GM19467 (cell line): ENCODE results near the gene GGT1.
"Not testable (repeated sequence)": the region's sequence is repeated elsewhere in the genome, so short reads cannot be mapped to it uniquely, and the experiment has no call there.

ENCODE experiments used
- ATAC-seq: cut with Tn5 transposase; IDR thresholded peaks from one replicate; pipeline ENCODE4 v1.9.1; 2021; ENCODE audit warnings: mild to moderate bottlenecking, moderate library complexity; ENCODE audit not compliant: unreplicated experiment

GGT1 gene

DNA sequence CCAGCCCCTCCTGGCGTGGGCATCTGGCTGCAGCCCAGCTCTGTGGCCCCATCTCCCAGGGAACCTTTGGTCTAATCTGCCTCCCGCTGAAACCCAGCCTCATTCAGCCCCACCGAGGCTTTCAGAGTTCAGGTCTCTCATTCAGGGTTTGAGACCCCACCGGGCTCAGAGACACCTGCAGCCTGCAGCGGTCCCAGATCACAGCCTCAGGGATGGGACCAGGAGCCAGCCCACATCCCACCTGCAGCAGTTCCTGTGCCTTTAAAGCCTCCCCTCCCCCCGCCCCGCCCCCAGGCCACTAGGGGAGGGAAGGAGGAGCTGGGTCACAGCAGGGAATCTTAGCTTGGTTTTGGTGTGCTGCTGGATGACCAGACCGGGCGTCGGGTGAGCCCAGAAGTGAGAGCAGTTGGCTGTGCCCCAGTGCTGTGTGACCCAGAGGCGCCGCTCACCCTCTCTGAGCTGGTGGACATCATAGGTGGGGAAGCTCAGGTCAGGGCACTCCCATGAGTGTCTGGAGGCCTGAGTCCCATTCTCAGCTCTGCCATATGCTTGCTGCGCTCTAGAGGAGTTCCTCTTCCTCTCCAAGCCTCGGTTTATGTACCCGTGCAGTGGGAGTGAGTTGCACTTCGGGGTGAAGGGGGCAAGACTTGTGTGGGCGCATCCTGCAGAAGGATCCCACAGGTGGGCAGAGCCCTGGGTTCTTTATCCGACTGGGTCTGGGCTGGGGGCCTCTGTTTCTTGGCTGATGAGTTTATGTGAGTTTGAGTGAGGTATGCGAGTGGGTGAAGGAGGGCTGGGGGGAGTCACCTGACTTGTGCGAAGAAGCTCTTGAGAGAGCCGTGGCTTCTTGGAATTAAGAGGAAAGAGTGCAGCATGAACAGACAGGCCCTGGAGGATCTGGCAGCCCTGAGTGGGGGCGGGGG lies at the start of gene GGT1:
GGT1 (plus strand) TSS at position 347 of the 923 bp plus-strand sequence. CDS start 7,889 bp downstream, outside the sequence.
- ATAC-seq = not testable (repeated sequence)

DNA sequence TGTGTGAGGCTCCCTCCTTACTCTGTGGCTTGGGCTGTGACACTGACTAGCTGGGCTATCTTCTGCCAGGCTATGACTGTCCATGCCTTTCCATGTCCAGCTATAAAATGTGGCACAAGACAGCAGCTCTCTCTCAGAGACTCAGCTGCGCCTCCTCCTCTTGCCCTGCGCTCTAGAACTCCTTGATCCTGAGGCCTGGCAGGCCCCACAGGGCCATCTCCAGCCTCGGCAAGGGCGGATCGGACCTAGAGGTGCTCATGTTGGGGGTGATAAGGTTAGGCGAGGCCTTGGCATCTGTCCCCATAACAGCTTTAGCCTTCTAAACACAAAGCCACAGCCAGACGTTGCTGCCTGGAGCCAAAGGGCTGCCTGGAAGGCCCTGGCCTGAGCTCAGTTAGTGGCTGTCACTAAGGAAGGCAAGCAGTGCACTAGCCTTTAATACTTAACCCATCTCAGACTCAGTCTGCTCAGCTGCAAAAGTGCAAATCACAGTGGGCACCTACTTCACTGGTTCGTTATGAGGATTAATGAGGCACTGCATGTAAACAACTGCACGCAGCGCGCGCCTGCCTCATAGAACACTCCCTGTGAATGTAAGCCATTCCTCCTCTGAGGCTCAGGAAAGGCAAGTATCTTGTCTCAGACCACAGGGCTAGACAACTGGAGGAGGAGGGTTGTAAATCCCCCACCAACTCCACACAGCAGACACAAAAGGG lies 49.2 kb upstream of the GGT1 start:
- ATAC-seq = no peak

DNA sequence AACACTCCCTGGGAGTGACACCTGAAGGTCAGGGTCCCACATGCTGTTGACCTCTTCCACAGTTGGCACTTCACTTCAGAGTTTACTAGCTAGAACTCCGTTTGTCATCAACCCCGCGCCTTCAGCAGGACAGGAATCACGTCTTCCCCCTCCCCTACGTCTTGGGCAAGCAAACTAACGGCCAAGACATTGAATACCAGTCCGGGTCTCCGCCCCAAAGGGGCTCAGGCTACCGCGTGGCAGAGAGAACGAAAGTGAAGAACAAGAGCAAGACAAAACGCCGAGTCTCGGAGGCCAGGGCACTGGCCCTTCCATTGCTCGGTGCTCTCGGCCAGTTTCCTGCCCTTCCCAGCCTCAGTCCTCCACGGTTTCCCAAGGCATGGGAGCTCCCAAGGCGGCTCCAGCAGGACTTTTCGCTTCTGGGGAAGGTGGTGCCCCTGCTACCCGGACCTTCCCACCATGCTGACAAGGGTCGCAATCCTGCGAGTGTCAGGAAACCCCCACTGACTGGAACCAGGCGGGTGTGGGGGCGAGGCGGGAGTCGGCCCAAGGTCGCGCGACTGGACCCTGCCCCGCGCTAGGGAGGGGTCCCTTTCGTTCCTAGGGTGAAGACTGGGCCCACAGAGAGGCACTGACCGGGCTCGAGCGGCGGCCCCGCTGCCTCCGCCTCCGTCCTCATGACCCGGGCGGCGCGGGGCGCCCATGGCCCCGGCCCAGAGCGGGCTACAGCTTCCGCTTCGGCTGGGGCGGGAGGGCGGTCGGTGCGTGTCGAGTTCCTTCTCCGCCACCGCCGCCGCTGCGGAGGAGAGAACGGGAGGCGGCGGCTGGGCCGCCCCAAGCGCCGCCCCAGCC lies 48.5 kb upstream of the GGT1 start, which contains the start of gene GUCD1:
GUCD1 (minus strand) TSS at position 826 of the 852 bp plus-strand sequence; CDS start at position 679, 147 bp downstream.
- peak; percentile 17 for ATAC-seq

DNA sequence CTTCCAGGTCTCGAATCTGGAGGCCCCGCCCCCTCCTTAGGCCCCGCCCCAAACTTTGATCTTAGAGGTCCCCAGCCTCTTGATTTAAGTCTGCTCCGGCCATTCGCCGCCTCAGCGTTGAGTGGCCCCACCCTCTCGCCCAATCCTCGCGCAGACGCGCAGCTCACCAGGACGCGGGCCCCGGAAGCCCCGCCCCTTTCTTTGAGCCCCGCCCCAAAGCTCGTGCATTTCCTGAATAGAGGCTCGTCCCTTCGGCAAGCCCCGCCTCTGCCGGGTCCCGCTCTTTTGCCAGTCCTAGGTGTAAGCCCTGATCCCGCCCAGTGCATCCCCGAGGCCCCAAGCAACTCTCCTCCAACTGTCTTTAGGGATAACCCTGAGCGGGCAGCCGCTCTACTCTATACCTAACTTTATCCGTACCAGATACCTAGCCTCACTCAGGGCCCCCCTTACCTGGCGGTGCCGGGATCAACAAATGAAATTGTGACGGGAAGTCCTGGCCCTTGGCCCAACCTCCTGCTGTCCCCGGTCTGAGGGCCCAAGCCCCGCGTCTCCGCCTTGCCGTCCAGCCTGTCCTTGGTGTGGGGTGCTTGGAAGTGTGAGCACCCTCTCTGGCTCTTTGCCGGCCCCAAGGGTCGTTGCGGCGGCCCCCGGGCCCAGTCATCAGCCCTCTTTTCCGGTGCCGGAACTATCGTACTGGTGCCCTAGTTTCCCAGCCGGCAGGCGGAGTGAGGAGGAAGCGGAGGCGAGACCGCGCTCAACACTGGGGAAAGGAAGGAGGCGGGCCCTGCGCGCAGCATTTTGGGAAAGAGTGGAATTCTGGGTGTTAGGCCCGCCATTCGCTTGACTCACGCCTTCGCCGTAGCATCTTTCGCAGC lies 47.6 kb upstream of the GGT1 start, which contains the start of gene SNRPD3:
SNRPD3 (plus strand) TSS at position 835 of the 875 bp plus-strand sequence. CDS start 1,676 bp downstream, outside the sequence.
- peak; percentile 71 for ATAC-seq

DNA sequence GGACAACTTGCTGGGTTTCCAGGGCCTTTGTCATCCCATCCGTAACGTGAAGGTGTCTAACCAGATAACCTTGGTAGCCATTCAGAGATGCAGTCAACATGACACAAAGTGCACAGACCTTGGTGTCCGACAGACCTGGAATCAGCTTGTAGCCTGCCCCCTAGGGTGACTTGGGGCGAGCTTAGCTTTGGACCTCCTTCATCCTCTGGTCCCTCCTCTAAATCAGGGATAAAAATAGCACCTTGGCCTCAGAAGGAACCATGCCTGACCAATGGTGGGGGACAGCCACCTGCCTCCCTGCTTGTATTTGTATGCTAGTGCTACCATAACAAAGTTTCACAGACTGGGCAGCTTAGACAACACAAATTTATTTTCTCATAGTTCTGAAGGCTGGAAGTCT lies 43.5 kb upstream of the GGT1 start:
- no peak for ATAC-seq

DNA sequence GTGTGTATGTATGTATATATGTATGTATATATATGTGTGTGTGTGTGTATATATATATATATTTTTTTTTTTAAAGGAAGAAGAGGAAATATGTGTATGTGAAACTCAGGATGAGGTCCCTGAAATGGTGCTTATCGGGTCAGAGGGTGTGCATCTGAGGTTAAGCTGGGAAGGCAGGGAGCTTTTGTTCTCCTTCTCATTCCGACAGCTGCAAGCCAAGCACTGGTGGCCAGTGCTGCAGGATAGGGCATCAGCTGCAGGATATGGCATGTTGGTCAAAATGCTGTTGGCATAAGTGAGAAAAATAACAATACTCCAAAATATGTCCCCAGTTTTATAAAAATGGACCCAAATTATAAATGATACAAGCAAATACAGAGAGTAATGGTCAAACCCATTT lies 39.7 kb upstream of the GGT1 start:
- no peak for ATAC-seq

DNA sequence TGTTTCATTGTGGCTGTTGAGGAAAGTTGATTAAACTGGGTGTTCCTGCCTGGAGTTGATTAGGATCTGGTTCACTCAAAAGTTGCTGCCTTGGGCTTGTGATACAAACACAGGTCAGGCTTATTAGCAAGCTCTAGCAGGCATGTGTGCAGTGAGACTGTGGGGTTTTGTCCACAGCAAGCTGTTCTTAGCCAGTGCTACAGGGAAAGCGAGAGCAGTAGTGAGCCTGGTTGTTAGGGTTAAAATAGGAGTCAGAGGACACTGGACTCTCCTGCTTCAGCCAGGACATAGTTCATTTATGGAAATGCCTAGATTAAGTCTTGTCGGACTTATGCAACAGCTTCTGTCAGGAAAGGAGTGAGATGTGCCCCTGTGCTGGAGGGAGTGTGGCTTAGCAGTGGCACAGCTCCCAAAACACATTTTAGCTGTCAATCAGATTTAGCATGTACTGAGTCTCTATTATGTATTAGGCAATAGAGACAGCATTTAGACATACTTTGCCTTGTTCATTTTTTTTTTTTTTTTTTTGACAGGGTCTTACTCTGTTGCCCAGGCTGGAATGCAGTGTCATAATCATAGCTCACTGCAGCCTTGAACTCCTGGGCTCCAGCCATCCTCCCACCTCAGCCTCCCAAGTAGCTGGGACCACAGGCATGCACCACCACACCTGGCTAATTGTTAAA lies 38.5 kb upstream of the GGT1 start:
- ATAC-seq = no peak

DNA sequence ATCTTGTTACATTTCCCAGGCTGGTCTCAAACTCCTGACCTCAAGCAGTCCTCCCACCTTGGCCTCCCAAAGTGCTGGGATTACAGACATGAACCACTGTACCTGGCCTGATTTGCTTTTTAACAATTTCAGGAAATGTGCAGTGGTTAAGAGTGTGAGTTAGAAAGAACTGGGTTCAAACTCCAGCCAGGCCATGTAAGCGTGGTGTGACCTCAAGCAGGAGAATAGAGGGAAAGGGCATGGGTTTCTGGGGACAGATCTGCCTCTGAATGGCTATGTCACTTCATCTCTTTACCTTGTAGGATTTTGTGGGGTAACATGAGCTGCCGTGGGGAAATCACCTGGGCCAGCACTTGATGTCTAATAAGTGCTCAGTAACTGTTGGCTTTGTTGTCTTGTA lies 37.9 kb upstream of the GGT1 start:
- no peak for ATAC-seq

DNA sequence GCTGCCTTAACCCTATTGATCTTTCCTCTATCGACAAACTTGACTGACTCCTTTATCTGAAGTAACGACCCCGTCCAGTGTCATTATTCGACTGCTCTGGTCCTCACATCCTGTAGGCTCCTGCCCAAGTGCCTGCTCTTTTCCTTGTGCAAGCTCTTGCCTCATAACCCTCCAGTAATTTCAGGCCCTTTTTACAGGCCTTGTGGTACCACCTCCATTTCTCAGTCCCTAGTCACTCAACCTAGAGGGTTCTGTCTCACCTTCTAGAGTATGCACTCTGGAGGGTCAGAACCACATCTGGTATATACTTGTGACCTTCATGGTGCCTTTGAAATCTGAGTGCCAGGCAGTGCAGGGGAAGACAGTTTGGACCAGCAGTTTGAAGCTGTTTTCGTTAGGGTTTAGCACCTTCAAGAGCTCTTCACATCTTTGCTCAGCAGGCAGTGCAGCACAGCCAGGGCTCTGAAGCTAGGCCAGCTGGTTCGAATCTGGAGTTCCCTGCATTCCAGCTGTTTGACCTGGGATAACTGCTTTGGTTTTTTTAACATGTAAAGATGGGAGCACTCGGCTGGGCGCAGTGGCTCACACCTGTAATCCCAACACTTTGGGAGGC lies 36.0 kb upstream of the GGT1 start:
- no peak for ATAC-seq

DNA sequence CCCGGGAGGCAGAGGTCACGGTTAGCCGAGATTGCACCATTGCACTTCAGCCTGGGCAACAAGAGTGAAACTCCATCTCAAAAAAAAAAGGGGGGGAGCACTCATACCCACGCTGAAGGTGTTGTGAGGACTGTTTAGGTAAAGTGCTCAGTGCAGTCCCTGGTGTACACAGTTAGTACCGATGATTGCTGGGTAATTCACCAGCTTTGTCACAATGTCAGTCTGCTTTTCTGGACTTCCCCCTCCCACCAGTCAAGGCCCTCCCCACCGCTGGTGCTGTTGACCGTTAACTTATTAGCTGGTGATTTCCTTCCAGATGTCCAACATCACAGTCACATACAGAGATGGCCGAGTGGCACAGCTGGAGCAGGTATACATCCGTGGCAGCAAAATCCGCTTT lies 35.3 kb upstream of the GGT1 start:
- no peak for ATAC-seq

DNA sequence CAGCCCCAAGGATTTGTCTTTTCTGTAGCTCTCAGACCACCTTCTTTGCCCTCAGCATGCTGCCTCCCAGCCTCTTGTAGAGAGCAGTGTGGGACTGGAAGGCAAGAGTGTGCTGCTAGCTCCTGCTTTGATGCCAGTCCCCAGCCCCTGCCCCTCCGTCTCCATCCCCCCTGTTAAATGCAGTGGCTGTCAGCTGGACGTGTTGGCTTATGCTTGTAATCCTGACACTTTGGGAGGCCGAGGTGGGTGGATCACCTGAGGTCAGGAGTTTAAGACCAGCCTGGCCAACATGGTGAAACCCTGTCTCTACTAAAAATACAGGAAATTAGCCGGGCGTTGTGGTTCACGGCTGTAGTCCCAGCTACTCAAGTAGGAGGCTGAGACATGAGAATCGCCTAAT lies 31.7 kb upstream of the GGT1 start:
- ATAC-seq = no peak

DNA sequence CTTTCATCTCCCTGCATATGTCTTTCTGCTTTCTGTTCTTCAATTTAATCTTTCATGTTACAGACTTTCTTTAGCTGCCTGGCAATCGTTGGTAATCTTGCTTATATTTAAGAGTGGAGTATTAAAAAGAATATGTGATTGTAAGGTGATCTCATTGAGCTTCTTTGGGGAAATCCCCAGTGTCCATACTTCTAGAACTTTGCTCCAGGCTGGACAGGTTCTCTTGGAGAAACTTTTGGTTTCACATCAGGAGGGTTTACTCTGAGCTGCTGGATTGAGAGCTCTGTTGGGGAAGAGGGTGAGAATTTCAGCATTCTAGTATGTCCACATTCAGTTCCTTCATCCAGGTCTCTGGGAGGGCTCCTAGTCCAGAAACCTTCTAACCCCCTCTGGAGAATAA lies 26.2 kb upstream of the GGT1 start:
- no peak for ATAC-seq

DNA sequence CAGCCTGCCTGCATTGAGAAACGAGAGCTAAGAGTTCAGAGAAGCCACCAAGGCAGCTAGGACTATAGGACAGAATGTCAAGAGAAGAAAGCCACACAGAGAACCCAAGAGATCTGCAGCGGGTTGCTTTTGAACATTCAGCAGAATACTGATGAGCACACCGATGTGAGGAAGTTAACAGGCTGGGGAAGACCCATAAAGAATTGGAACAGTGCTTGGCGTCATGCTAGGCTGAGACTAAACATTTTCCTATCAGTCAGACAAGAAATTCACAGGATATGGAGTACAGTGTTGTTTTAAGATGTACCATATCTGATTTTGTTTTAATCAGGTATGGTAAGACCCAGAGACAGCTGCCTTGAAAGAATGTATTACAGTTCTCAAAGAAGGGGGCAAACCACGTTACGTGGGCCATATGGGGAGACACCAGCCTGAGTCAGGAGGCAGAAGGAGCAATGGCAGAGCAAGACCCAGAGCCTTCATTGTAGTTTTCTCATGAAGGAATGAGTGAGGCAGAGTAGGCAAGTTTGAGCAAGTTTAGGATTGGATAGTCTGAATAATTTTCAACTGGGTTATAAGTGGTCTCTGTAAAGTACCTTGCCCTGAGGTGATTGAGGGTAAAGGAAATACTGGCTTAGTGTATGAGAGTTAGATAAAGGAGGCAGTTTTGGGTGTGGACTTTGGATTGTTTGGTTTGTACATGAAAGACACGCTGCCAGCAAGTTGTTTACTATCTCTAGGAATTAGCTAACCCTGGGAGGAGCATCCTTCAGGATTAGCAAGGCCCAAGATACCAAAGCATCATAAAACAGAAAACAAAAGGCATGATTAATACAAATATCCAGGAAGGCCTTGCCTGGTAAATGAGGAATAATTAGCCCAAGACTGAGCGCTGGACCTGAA lies 24.4 kb upstream of the GGT1 start:
- ATAC-seq = no peak

DNA sequence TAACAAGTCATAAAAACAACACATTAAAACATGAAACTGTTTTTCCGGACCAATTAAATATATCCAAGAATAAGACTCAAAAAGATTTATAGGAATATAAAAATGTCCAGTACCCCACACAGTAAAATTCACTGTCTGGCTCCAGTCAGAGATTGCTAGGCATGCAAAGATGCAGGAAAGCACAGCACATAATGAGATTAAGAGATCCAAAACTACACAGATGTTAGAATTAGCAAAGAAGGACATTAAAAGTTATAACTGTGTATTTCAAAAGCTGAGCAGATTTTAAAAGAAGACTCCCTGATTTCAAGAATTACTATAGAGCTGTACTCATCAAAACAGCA lies 23.8 kb upstream of the GGT1 start:
- ATAC-seq = no peak

DNA sequence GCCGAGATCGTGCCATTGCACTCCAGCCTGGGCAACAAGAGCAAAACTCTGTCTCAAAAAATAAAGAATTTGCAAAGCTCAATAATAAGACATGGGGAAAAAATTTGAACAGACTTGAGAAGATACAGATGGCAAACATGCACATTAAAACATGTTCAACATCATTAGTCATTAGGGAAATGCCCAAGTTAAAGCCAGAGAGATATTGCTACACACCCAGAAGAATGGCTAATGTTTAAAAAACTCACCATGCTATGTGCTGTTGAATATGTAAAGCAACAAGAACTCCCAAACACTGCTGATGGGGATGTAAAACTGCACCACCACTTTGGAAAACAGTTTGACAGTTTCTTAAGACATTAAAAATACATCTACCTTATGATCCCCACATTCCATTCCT lies 22.7 kb upstream of the GGT1 start:
- no peak for ATAC-seq

DNA sequence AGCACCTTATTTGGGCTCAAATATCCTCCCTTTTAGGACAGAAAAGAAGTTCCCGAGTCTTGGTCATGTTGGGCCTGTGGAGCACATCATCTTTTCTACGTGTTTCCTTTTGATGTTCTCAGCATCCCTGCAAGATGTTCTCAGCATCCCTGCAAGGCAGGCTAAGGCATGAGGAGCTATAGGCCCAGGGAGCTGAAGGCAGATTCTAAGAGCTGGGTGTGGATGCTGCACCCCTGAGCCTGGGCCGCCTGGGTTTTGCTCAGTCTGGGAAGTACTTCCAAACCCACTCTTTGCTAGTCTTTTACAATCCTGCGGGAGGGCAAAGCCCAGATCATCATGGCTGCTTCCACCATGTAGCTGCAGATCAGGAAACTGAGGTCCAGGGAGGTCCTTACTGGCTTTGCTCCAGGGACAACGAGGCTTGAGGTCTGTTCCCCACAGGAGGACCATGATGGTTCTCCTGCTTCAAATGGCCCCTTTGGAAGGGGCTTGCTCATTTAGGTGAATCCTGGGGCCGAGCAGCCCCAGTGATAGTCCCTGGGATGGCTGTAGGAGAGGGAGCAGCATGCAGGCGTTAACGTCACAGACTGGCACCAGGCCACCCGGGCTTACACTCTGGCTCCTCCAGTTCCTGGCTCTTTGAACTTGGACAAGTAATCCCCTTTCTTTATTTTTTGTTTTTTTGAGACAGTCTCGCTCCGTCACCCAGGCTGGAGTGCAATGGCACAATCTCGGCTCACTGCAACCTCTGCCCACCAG lies 20.8 kb upstream of the GGT1 start:
- ATAC-seq = no peak
